ENCODE data around the gene TMC6.
A peak's percentile ranks its signal among the peaks of the same experiment; 100 is the strongest.

TMC6 gene

GRCh38 chr17:78107457-78107856, 21.1 kb downstream of the TMC6 start:
- no peak overlapping the region for H2BK15ac ChIP-seq (ENCODE audit: low read depth, poor library complexity, severe bottlenecking)
- peaks cover 18 to 56% of the 10 kb centered on the region in 2 experiments for H3K36me3 ChIP-seq (ENCODE audit: control insufficient read depth in 1 of 2, insufficient read depth in 2 of 2, low read depth in 1 of 2, low read length in 2 of 2)
- no peak overlapping the region for H2AK5ac ChIP-seq (ENCODE audit: low read length, severe bottlenecking)
- H3K4ac ChIP-seq (ENCODE audit: low read depth in 1 of 2, low read length in 2 of 2) = no peak overlapping the region
- no peak overlapping the region for H2BK12ac ChIP-seq (ENCODE audit: low read length in 2 of 2)
- peaks cover 18% of the 10 kb centered on the region for H3K4me1 ChIP-seq (ENCODE audit: control insufficient read depth, insufficient read depth, low read depth, low read length)
- WGBS = 96% methylated on average over 10 of the region's 10 CpGs
- peak overlapping the region in 1 of 2 experiments; percentile 52 for H3K4me3 ChIP-seq (ENCODE audit: insufficient read depth in 1 of 2, low read depth in 1 of 2, low read length in 2 of 2)
- H3K9me3 ChIP-seq (ENCODE audit: control insufficient read depth, low read length) = no peaks in the 10 kb centered on the region
- no peak for DNase-seq
- no peak overlapping the region for H2BK5ac ChIP-seq (ENCODE audit: low read depth, low read length, poor library complexity, severe bottlenecking)
- peaks cover 0 to 17% of the 10 kb centered on the region in 2 experiments for H3K27me3 ChIP-seq (ENCODE audit: control insufficient read depth in 1 of 2, insufficient read depth in 1 of 2, low read length in 2 of 2)
- H3K27ac ChIP-seq (ENCODE audit: low read length, poor library complexity, severe bottlenecking) = no peak overlapping the region
- no peak overlapping the region for H4K91ac ChIP-seq (ENCODE audit: low read length)
- no peak overlapping the region for H2AFZ ChIP-seq (ENCODE audit: low read depth, low read length)
- no peak overlapping the region for H3K18ac ChIP-seq (ENCODE audit: low read depth in 1 of 2, low read length in 2 of 2)
- no peak overlapping the region for H4K8ac ChIP-seq (ENCODE audit: low read length)
- H3K23ac ChIP-seq (ENCODE audit: low read length in 2 of 2) = no peak overlapping the region
- H2BK120ac ChIP-seq (ENCODE audit: low read depth, low read length) = no peak overlapping the region
- no peak overlapping the region for H3K14ac ChIP-seq (ENCODE audit: low read length in 2 of 2)
- no peaks in the 10 kb centered on the region for H3K79me1 ChIP-seq (replicated peaks; ENCODE audit: low read length, poor library complexity, severe bottlenecking)
- H3K4me2 ChIP-seq (ENCODE audit: low read length, poor library complexity, severe bottlenecking) = no peak overlapping the region
- peak overlapping the region; percentile 38 for H3K9ac ChIP-seq (ENCODE audit: low read length)

- peaks cover 18 to 52% of the 10 kb centered on the region in 2 experiments for H3K36me3 ChIP-seq (ENCODE audit: control insufficient read depth in 1 of 2, insufficient read depth in 2 of 2, low read depth in 1 of 2, low read length in 2 of 2)
- H3K27me3 ChIP-seq (ENCODE audit: control insufficient read depth in 1 of 2, insufficient read depth in 1 of 2, low read length in 2 of 2) = peaks cover 0 to 7% of the 10 kb centered on the region in 2 experiments
- no peaks in the 10 kb centered on the region for H3K79me1 ChIP-seq (replicated peaks; ENCODE audit: low read length, poor library complexity, severe bottlenecking)
- H2AK5ac ChIP-seq (ENCODE audit: low read length, severe bottlenecking) = no peak overlapping the region
- no peak overlapping the region for H3K4ac ChIP-seq (ENCODE audit: low read depth in 1 of 2, low read length in 2 of 2)
- H3K23ac ChIP-seq (ENCODE audit: low read length in 2 of 2) = no peak overlapping the region
- no peak overlapping the region for H3K14ac ChIP-seq (ENCODE audit: low read length in 2 of 2)
- no peak overlapping the region for H2BK120ac ChIP-seq (ENCODE audit: low read depth, low read length)
- no peak overlapping the region for H2BK15ac ChIP-seq (ENCODE audit: low read depth, poor library complexity, severe bottlenecking)
- H3K27ac ChIP-seq (ENCODE audit: low read length, poor library complexity, severe bottlenecking) = no peak overlapping the region
- H4K91ac ChIP-seq (ENCODE audit: low read length) = no peak overlapping the region
- H2AFZ ChIP-seq (ENCODE audit: low read depth, low read length) = no peak overlapping the region
- WGBS = 89% methylated on average over 11 of the region's 15 CpGs
- H3K9me3 ChIP-seq (ENCODE audit: control insufficient read depth, low read length) = no peaks in the 10 kb centered on the region
- H2BK12ac ChIP-seq (ENCODE audit: low read length in 2 of 2) = no peak overlapping the region
- no peak overlapping the region for H2BK5ac ChIP-seq (ENCODE audit: low read depth, low read length, poor library complexity, severe bottlenecking)
- no peak overlapping the region for H3K9ac ChIP-seq (ENCODE audit: low read length)
- no peak overlapping the region for H3K4me3 ChIP-seq (ENCODE audit: insufficient read depth in 1 of 2, low read depth in 1 of 2, low read length in 2 of 2)
- H3K4me1 ChIP-seq (ENCODE audit: control insufficient read depth, insufficient read depth, low read depth, low read length) = peaks cover 17% of the 10 kb centered on the region
- no peak for DNase-seq
- no peak overlapping the region for H4K8ac ChIP-seq (ENCODE audit: low read length)
- no peak overlapping the region for H3K4me2 ChIP-seq (ENCODE audit: low read length, poor library complexity, severe bottlenecking)
- no peak overlapping the region for H3K18ac ChIP-seq (ENCODE audit: low read depth in 1 of 2, low read length in 2 of 2)
Observed at GRCh38 chr17:78106211-78106610, 22.3 kb downstream of the TMC6 start.

GRCh38 chr17:78105551-78105950, 23.0 kb downstream of the TMC6 start:
- Histone ChIP-seq H3K36me3 (ENCODE audit: control insufficient read depth in 1 of 2, insufficient read depth in 2 of 2, low read depth in 1 of 2, low read length in 2 of 2) (peaks cover 18 to 45% of the 10 kb centered on the region in 2 experiments), H3K4me1 (ENCODE audit: control insufficient read depth, insufficient read depth, low read depth, low read length) (peaks cover 15% of the 10 kb centered on the region), H3K27ac (ENCODE audit: low read length, poor library complexity, severe bottlenecking) (no peak overlapping the region), H4K8ac (ENCODE audit: low read length) (no peak overlapping the region), H3K9me3 (ENCODE audit: control insufficient read depth, low read length) (no peaks in the 10 kb centered on the region), H3K18ac (ENCODE audit: low read depth in 1 of 2, low read length in 2 of 2) (no peak overlapping the region), H3K23ac (ENCODE audit: low read length in 2 of 2) (no peak overlapping the region), H3K4me2 (ENCODE audit: low read length, poor library complexity, severe bottlenecking) (no peak overlapping the region), H2BK12ac (ENCODE audit: low read length in 2 of 2) (no peak overlapping the region), H3K79me1 (replicated peaks; ENCODE audit: low read length, poor library complexity, severe bottlenecking) (no peaks in the 10 kb centered on the region), H2BK5ac (ENCODE audit: low read depth, low read length, poor library complexity, severe bottlenecking) (no peak overlapping the region), H3K27me3 (ENCODE audit: control insufficient read depth in 1 of 2, insufficient read depth in 1 of 2, low read length in 2 of 2) (peaks cover 0 to 2% of the 10 kb centered on the region in 2 experiments), H2AK5ac (ENCODE audit: low read length, severe bottlenecking) (no peak overlapping the region), H2BK15ac (ENCODE audit: low read depth, poor library complexity, severe bottlenecking) (no peak overlapping the region), H2AFZ (ENCODE audit: low read depth, low read length) (no peak overlapping the region), H3K4ac (ENCODE audit: low read depth in 1 of 2, low read length in 2 of 2) (no peak overlapping the region), H2BK120ac (ENCODE audit: low read depth, low read length) (no peak overlapping the region), H3K14ac (ENCODE audit: low read length in 2 of 2) (no peak overlapping the region), H3K4me3 (ENCODE audit: insufficient read depth in 1 of 2, low read depth in 1 of 2, low read length in 2 of 2) (no peak overlapping the region), H4K91ac (ENCODE audit: low read length) (no peak overlapping the region), H3K9ac (ENCODE audit: low read length) (no peak overlapping the region)
- WGBS = 81% methylated on average over 12 of the region's 13 CpGs
- DNase-seq = peak; percentile 14

GRCh38 chr17:78105101-78105500, 23.5 kb downstream of the TMC6 start:
- Histone ChIP-seq H3K9ac (ENCODE audit: low read length) (no peak overlapping the region), H3K4me2 (ENCODE audit: low read length, poor library complexity, severe bottlenecking) (no peak overlapping the region), H2BK15ac (ENCODE audit: low read depth, poor library complexity, severe bottlenecking) (no peak overlapping the region), H4K8ac (ENCODE audit: low read length) (no peak overlapping the region), H2AK5ac (ENCODE audit: low read length, severe bottlenecking) (no peak overlapping the region), H3K9me3 (ENCODE audit: control insufficient read depth, low read length) (no peaks in the 10 kb centered on the region), H2BK12ac (ENCODE audit: low read length in 2 of 2) (no peak overlapping the region), H3K27ac (ENCODE audit: low read length, poor library complexity, severe bottlenecking) (no peak overlapping the region), H3K4me3 (ENCODE audit: insufficient read depth in 1 of 2, low read depth in 1 of 2, low read length in 2 of 2) (no peak overlapping the region), H2AFZ (ENCODE audit: low read depth, low read length) (no peak overlapping the region), H3K4ac (ENCODE audit: low read depth in 1 of 2, low read length in 2 of 2) (no peak overlapping the region), H3K4me1 (ENCODE audit: control insufficient read depth, insufficient read depth, low read depth, low read length) (peaks cover 12% of the 10 kb centered on the region), H3K23ac (ENCODE audit: low read length in 2 of 2) (no peak overlapping the region), H2BK120ac (ENCODE audit: low read depth, low read length) (no peak overlapping the region), H3K27me3 (ENCODE audit: control insufficient read depth in 1 of 2, insufficient read depth in 1 of 2, low read length in 2 of 2) (peaks cover 0 to 2% of the 10 kb centered on the region in 2 experiments), H4K91ac (ENCODE audit: low read length) (no peak overlapping the region), H3K36me3 (ENCODE audit: control insufficient read depth in 1 of 2, insufficient read depth in 2 of 2, low read depth in 1 of 2, low read length in 2 of 2) (peaks cover 22 to 44% of the 10 kb centered on the region in 2 experiments), H3K14ac (ENCODE audit: low read length in 2 of 2) (no peak overlapping the region), H3K79me1 (replicated peaks; ENCODE audit: low read length, poor library complexity, severe bottlenecking) (no peaks in the 10 kb centered on the region), H3K18ac (ENCODE audit: low read depth in 1 of 2, low read length in 2 of 2) (no peak overlapping the region), H2BK5ac (ENCODE audit: low read depth, low read length, poor library complexity, severe bottlenecking) (no peak overlapping the region)
- 88% methylated on average over 16 of the region's 16 CpGs for WGBS
- no peak for DNase-seq
